ENCODE data around the gene AHCTF1.

AHCTF1 gene

GRCh38 chr1:246811985-246812384, 119.8 kb downstream of the AHCTF1 start:
- intact Hi-C loops (cut with micrococcal nuclease), result no loop called here
- H3K9me3 Mint-ChIP-seq, result no peaks in the 10 kb centered on the region
- H3K27ac Mint-ChIP-seq, result no peak overlapping the region
- H3K36me3 Mint-ChIP-seq (ENCODE audit: low read depth), result no peaks in the 10 kb centered on the region
- no peaks in the 10 kb centered on the region for H3K4me1 Mint-ChIP-seq (ENCODE audit: low read depth)
- no peaks in the 10 kb centered on the region for H3K27me3 Mint-ChIP-seq
- H3K4me3 Mint-ChIP-seq, result no peak overlapping the region

GRCh38 chr1:246809473-246809872, 122.3 kb downstream of the AHCTF1 start:
- no peaks in the 10 kb centered on the region for H3K27me3 Mint-ChIP-seq

DNA sequence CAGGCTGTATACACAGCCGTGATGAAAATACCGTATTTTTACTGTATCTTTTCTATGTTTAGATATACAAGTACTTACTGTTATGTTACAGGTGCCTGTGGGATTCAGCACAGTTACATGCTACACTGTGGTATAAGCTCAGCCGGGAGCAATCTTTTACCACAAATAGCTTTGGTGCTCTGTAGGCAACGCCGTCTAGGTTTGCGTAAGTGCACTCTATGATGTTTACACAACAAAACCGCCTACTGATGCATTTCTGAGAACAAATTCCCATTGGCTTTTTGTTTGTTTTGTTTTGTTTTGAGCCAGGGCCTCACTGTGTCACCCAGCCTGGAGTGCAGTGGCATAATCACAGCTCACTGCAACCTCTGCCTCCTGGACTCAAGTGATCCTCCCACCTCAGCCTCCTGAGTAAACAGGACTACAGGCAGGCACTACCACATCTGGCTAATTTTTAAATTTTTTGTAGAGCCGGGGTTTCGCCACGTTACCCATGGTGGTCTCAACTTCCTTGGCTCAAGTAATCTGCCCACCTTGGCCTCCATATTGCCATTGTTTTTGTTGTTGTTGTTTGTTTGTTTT, 126.5 kb downstream of the AHCTF1 start:
- Mint-ChIP-seq H3K27ac (no peak overlapping the region), H3K36me3 (ENCODE audit: low read depth) (no peaks in the 10 kb centered on the region), H3K4me3 (no peak overlapping the region), H3K27me3 (no peaks in the 10 kb centered on the region), H3K9me3 (no peaks in the 10 kb centered on the region), H3K4me1 (ENCODE audit: low read depth) (no peaks in the 10 kb centered on the region)
- intact Hi-C loops (cut with micrococcal nuclease), result no loop called here

More at GRCh38 chr1:246809473-246809872, 122.3 kb downstream of the AHCTF1 start:
- no peak overlapping the region for H3K27ac Mint-ChIP-seq
- intact Hi-C loops (cut with micrococcal nuclease), result no loop called here
- no peaks in the 10 kb centered on the region for H3K4me1 Mint-ChIP-seq (ENCODE audit: low read depth)
- no peaks in the 10 kb centered on the region for H3K9me3 Mint-ChIP-seq
- H3K4me3 Mint-ChIP-seq, result no peak overlapping the region
- H3K36me3 Mint-ChIP-seq (ENCODE audit: low read depth), result no peaks in the 10 kb centered on the region

- Mint-ChIP-seq H3K4me1 (ENCODE audit: low read depth) (no peaks in the 10 kb centered on the region), H3K27ac (no peak overlapping the region), H3K27me3 (no peaks in the 10 kb centered on the region), H3K4me3 (no peak overlapping the region), H3K9me3 (no peaks in the 10 kb centered on the region), H3K36me3 (ENCODE audit: low read depth) (no peaks in the 10 kb centered on the region)
- intact Hi-C loops (cut with micrococcal nuclease), result no loop called here
Measured at GRCh38 chr1:246803883-246804282, 127.9 kb downstream of the AHCTF1 start.

- H3K4me3 Mint-ChIP-seq, result no peak overlapping the region
- H3K27ac Mint-ChIP-seq, result no peak overlapping the region
- no peaks in the 10 kb centered on the region for H3K36me3 Mint-ChIP-seq (ENCODE audit: low read depth)
- H3K27me3 Mint-ChIP-seq, result no peaks in the 10 kb centered on the region
- no peaks in the 10 kb centered on the region for H3K9me3 Mint-ChIP-seq
- intact Hi-C loops (cut with micrococcal nuclease), result no loop called here
- H3K4me1 Mint-ChIP-seq (ENCODE audit: low read depth), result no peaks in the 10 kb centered on the region
Measured at GRCh38 chr1:246803373-246803772, 128.4 kb downstream of the AHCTF1 start.

- Mint-ChIP-seq H3K4me1 (ENCODE audit: low read depth) (no peaks in the 10 kb centered on the region), H3K4me3 (no peak overlapping the region), H3K27ac (no peak overlapping the region), H3K36me3 (ENCODE audit: low read depth) (no peaks in the 10 kb centered on the region), H3K27me3 (no peaks in the 10 kb centered on the region), H3K9me3 (no peaks in the 10 kb centered on the region)
- intact Hi-C loops (cut with micrococcal nuclease), result no loop called here
Measured at GRCh38 chr1:246801241-246802020, 130.3 kb downstream of the AHCTF1 start.

- Mint-ChIP-seq H3K4me3 (no peak overlapping the region), H3K27me3 (no peaks in the 10 kb centered on the region), H3K4me1 (ENCODE audit: low read depth) (no peaks in the 10 kb centered on the region), H3K36me3 (ENCODE audit: low read depth) (no peaks in the 10 kb centered on the region), H3K27ac (no peak overlapping the region), H3K9me3 (no peaks in the 10 kb centered on the region)
- intact Hi-C loops (cut with micrococcal nuclease), result no loop called here
Measured at GRCh38 chr1:246800756-246801155, 131.0 kb downstream of the AHCTF1 start.

- H3K4me1 Mint-ChIP-seq (ENCODE audit: low read depth), result peaks cover under 1% of the 10 kb centered on the region
- no peaks in the 10 kb centered on the region for H3K27me3 Mint-ChIP-seq
- H3K27ac Mint-ChIP-seq, result no peak overlapping the region
- intact Hi-C loops (cut with micrococcal nuclease), result no loop called here
- no peaks in the 10 kb centered on the region for H3K9me3 Mint-ChIP-seq
- no peak overlapping the region for H3K4me3 Mint-ChIP-seq
- H3K36me3 Mint-ChIP-seq (ENCODE audit: low read depth), result no peaks in the 10 kb centered on the region
Measured at GRCh38 chr1:246800356-246800755, 131.4 kb downstream of the AHCTF1 start.

DNA sequence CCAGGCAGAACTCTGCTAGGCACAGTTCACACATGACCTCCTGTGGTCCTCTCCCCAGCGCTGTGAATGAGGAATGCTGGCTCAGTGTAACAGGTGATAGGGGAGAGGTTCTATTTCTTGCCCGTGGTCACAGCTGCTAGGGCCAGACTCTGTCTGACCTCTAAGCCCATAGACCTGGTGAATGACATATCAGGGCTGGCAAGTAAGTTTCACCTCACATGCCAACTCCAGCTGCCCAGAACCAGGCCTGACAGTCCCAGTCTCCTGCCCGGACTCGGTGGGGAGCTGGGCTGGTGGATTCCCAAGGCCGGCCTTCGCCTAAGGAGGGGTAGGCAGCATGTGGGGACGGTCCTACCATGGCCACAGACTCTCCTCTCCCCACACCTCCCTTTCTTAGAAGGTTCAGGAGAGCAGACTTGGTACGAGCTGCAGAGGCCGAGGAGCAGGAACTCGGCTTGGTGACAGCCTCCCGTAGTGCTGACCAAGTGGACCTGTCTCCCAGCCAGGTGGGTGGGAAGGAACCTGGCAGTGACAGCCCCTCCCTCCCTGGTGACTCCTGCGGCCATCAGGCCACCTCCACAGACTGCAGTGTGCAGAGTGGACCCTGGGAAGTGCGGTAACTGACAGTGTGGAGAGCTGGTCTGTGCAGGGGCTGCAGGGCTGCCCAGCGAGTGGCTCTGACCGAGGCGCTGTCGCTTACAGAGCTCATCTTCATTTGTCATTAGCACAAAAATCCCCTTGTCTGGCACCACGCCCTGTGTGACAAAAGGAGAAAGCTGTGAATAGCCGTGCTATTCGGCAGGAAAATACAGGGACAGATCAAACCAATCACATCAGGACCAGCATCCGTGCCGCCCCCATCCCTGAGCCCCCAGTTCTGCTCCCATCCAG, 132.9 kb downstream of the AHCTF1 start:
- H3K27ac Mint-ChIP-seq, result no peak overlapping the region
- H3K36me3 Mint-ChIP-seq (ENCODE audit: low read depth), result no peaks in the 10 kb centered on the region
- peaks cover 13% of the 10 kb centered on the region for H3K4me1 Mint-ChIP-seq (ENCODE audit: low read depth)
- H3K4me3 Mint-ChIP-seq, result no peak overlapping the region
- no peaks in the 10 kb centered on the region for H3K9me3 Mint-ChIP-seq
- H3K27me3 Mint-ChIP-seq, result no peaks in the 10 kb centered on the region
- intact Hi-C loops (cut with micrococcal nuclease), result no loop called here

DNA sequence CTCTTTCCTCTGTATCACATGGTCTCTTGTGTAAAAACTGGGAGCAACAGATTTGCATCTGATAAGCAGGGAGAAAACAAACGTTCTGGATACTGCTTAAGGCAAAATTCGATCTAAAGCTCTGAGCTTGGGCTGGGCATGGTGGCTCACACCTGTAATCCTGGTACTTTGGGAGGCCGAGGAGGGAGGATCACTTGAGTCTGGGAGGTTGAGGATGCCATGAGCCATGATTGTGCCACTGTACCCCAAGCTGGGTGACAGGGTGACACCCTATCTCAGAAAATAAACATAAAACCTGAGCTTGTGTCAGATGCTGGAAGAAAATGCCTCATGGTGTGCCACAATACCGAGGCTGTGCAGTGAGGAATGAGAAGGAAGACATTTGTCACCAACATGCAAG, 133.6 kb downstream of the AHCTF1 start:
- no peaks in the 10 kb centered on the region for H3K27me3 Mint-ChIP-seq
- intact Hi-C loops (cut with micrococcal nuclease), result no loop called here
- no peak overlapping the region for H3K4me3 Mint-ChIP-seq
- no peaks in the 10 kb centered on the region for H3K36me3 Mint-ChIP-seq (ENCODE audit: low read depth)
- H3K27ac Mint-ChIP-seq, result no peak overlapping the region
- peaks cover 18% of the 10 kb centered on the region for H3K4me1 Mint-ChIP-seq (ENCODE audit: low read depth)
- H3K9me3 Mint-ChIP-seq, result no peaks in the 10 kb centered on the region

- Mint-ChIP-seq H3K9me3 (no peaks in the 10 kb centered on the region), H3K36me3 (ENCODE audit: low read depth) (no peaks in the 10 kb centered on the region), H3K4me1 (ENCODE audit: low read depth) (peaks cover 21% of the 10 kb centered on the region), H3K27ac (no peak overlapping the region), H3K4me3 (no peak overlapping the region), H3K27me3 (no peaks in the 10 kb centered on the region)
- intact Hi-C loops (cut with micrococcal nuclease), result no loop called here
Measured at GRCh38 chr1:246797597-246797996, 134.2 kb downstream of the AHCTF1 start.

- H3K27ac Mint-ChIP-seq, result no peak overlapping the region
- no peaks in the 10 kb centered on the region for H3K36me3 Mint-ChIP-seq (ENCODE audit: low read depth)
- H3K4me1 Mint-ChIP-seq (ENCODE audit: low read depth), result peaks cover 21% of the 10 kb centered on the region
- intact Hi-C loops (cut with micrococcal nuclease), result no loop called here
- no peak overlapping the region for H3K4me3 Mint-ChIP-seq
- H3K9me3 Mint-ChIP-seq, result no peaks in the 10 kb centered on the region
- no peaks in the 10 kb centered on the region for H3K27me3 Mint-ChIP-seq
Measured at GRCh38 chr1:246797157-246797556, 134.6 kb downstream of the AHCTF1 start.

GRCh38 chr1:246795906-246796694, 135.6 kb downstream of the AHCTF1 start:
- Mint-ChIP-seq H3K27me3 (no peaks in the 10 kb centered on the region), H3K27ac (no peak overlapping the region), H3K4me3 (no peak overlapping the region), H3K9me3 (no peaks in the 10 kb centered on the region), H3K36me3 (ENCODE audit: low read depth) (no peaks in the 10 kb centered on the region), H3K4me1 (ENCODE audit: low read depth) (peaks cover 21% of the 10 kb centered on the region)
- intact Hi-C loops (cut with micrococcal nuclease), result no loop called here

Measured in dendritic cell treated with granulocyte-macrophage colony-stimulating factor and Interleukin-4, amounts not matched to agents 40 ng/mL and 50 ng/mL, for 4 days (primary cell).